Lung (tissue), 13 donors: ENCODE measurements around the gene CYP4X1. TPM values are rescaled to one million over a fixed set of nuclear protein-coding genes. Genes with fewer than 3 reads are reported as not detected.
"Not testable (repeated sequence)": the region's sequence is repeated elsewhere in the genome, so short reads cannot be mapped to it uniquely, and the experiment has no call there.

ENCODE experiments used
- ATAC-seq: fragments of 200-7000 bp; cut with Tn5 transposase; one replicate; pipeline ENCODE4 v1.9.1; 2020; ENCODE audit warnings: moderate number of reproducible peaks; ENCODE audit not compliant: insufficient read depth, low FRiP score
- DNase-seq, 3 donors: peaks; one replicate each; pipeline ENCODE4 v3.0.0-alpha.2; 2013 to 2017
- H3K27ac ChIP-seq, 2 donors: one replicate each; pipeline ENCODE4 v1.5.1; 2013; ENCODE audit warnings: mild to moderate bottlenecking in 2 of 2, moderate library complexity in 2 of 2, control low read depth in 1 of 2, inconsistent platforms in 1 of 2, low read depth in 1 of 2, low read length in 1 of 2
- H3K27me3 ChIP-seq, 3 donors: one replicate each; pipeline ENCODE4 v1.5.1; 2013; ENCODE audit warnings: low read length in 2 of 3; ENCODE audit not compliant: control insufficient read depth in 3 of 3, insufficient read depth in 3 of 3
- H3K36me3 ChIP-seq, 4 donors: one replicate each; pipeline ENCODE4 v1.5.1; 2013; ENCODE audit warnings: low read length in 4 of 4, mild to moderate bottlenecking in 1 of 4, moderate library complexity in 1 of 4; ENCODE audit not compliant: control insufficient read depth in 4 of 4, insufficient read depth in 4 of 4
- H3K4me1 ChIP-seq, 5 donors: one replicate each; pipeline ENCODE4 v1.5.1; 2013; ENCODE audit warnings: low read length in 5 of 5, mild to moderate bottlenecking in 2 of 5, moderate library complexity in 1 of 5; ENCODE audit not compliant: control insufficient read depth in 5 of 5, insufficient read depth in 5 of 5
- H3K4me3 ChIP-seq: one replicate; pipeline ENCODE4 v1.5.1; 2013; ENCODE audit warnings: mild to moderate bottlenecking, control low read depth, moderate library complexity
- H3K9ac ChIP-seq, 2 donors: one replicate each; pipeline ENCODE4 v1.5.1; 2013; ENCODE audit warnings: low read length in 2 of 2, control low read depth in 1 of 2; ENCODE audit not compliant: insufficient read depth in 1 of 2
- H3K9me3 ChIP-seq, 4 donors: one replicate each; pipeline ENCODE4 v1.5.1; 2013; ENCODE audit warnings: low read length in 3 of 4, mild to moderate bottlenecking in 1 of 4, moderate library complexity in 1 of 4; ENCODE audit not compliant: control insufficient read depth in 4 of 4, insufficient read depth in 3 of 4
- CTCF ChIP-seq: IDR thresholded peaks from 2 replicates; pipeline ENCODE4 v1.5.1; 2012; ENCODE audit warnings: mild to moderate bottlenecking; ENCODE audit errors: control extremely low read depth, extremely low read depth
- WGBS, 2 donors: extraction: QIAGEN DNeasy Blood & Tissue Kit; methylation state at CpG; one replicate each; pipeline ENCODE4 v1.1.7; 2013; 5-methylcytosine and 5-hydroxymethylcytosine counted together
- polyA plus RNA-seq, 2 donors: library from polyadenylated mRNA; stranded (reverse); fragments of 200-250 nt; gene quantifications; one replicate each; pipeline ENCODE4 v1.2.1, GENCODE V29; 2013
- small RNA-seq: library from RNA; depleted of rRNA; stranded (forward); fragments of <200 nt; gene quantifications from one replicate; pipeline ENCODE3, GENCODE V24; 2014; ENCODE audit warnings: low replicate concordance
- total RNA-seq, 2 donors: library from RNA; depleted of rRNA in 1 of 2; stranded (reverse); fragments of >200 nt in 1 of 2; gene quantifications; one replicate each; pipeline ENCODE4 v1.2.1, GENCODE V29; 2014 to 2021
- donor health status: control.
- donor health status: control.
- donor health status: Bipolar disorder and iron deficiency.
- donor health status: healthy.
- donor health status: DM: yes; HTN: yes; CAD: no.

CYP4X1 gene
- total and polyA plus RNA-seq, 4 donors = 7.2 to 23.5 (median 16.7) TPM

GRCh38 chr1:47069509-47069908, 46.0 kb downstream of the CYP4X1 start:
- ATAC-seq, H3K27me3 ChIP-seq, H3K4me3 ChIP-seq, H3K9ac ChIP-seq, DNase-seq, H3K9me3 ChIP-seq, H3K27ac ChIP-seq, H3K36me3 ChIP-seq, H3K4me1 ChIP-seq: not testable (repeated sequence)

DNA sequence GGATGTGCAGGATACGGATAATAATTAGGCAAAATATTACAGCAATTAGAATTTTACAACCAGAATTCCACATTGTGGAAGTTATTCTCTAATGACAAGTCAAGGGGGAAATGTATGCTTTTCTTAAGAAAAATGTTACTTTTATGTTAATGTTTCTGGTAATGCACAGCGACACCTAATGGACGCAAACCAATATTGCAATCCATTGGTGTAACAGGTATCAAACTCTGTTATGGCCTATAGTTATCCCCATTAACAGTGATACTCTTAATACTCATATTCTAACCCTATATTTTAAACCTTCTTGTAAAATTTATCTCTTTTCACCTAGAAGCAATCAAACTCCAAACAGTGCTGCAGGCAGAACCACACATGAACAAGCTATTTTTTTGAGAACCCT, 65.9 kb downstream of the CYP4X1 start:
- H3K27ac ChIP-seq, H3K4me1 ChIP-seq, ATAC-seq, H3K9me3 ChIP-seq, H3K27me3 ChIP-seq, H3K4me3 ChIP-seq, H3K36me3 ChIP-seq, H3K9ac ChIP-seq: not testable (repeated sequence)
- WGBS, 2 donors = 1 to 6% methylated on average over 3 of the region's 3 CpGs
- DNase-seq = peak; percentile 17 to 32 (median 20)
- TF ChIP-seq CTCF = peak; percentile 17

- not testable (repeated sequence) for H3K36me3 ChIP-seq, H3K4me1 ChIP-seq, H3K4me3 ChIP-seq, H3K27me3 ChIP-seq, DNase-seq, H3K27ac ChIP-seq, H3K9ac ChIP-seq, H3K9me3 ChIP-seq, ATAC-seq
- 19 to 28% methylated on average over 3 of the region's 3 CpGs for WGBS, 2 donors
Measured at GRCh38 chr1:47091476-47091875, 68.0 kb downstream of the CYP4X1 start.

Small RNA genes within 50 kb of the gene (small RNA-seq; reads per million reads assigned to genes)
- gene CYP4A27P = not detected
- gene CYP4A43P = not detected
- not detected for gene CYP4A44P

Other genes starting within 250 kb of the CYP4X1 start
- gene CYP4B1, start 224.6 kb upstream of the CYP4X1 start, total RNA-seq = 100 to 1,000 TPM in 1 of 2 donors, 10 to 100 TPM in 1; 75.7 to 164 TPM
- gene CYP4B1, start 224.6 kb upstream of the CYP4X1 start, polyA plus RNA-seq = 100 to 1,000 TPM; 150 to 180 TPM
- not detected for gene CYP4A11, start 82.2 kb upstream of the CYP4X1 start, total RNA-seq
- under 1 TPM; 0.06 to 0.10 TPM for gene CYP4A11, start 82.2 kb upstream of the CYP4X1 start, polyA plus RNA-seq
- 1 to 10 TPM; 1.3 TPM for gene CYP4Z1, start 43.6 kb downstream of the CYP4X1 start, total RNA-seq
- 1 to 10 TPM in 1 of 2 donors, under 1 TPM in 1; 0.25 to 1.1 TPM for gene CYP4Z1, start 43.6 kb downstream of the CYP4X1 start, polyA plus RNA-seq
- gene CYP4A22, start 113.8 kb downstream of the CYP4X1 start, total RNA-seq = under 1 TPM; 0.14 to 0.18 TPM
- gene CYP4A22, start 113.8 kb downstream of the CYP4X1 start, polyA plus RNA-seq = under 1 TPM; 0.05 to 0.16 TPM
- gene PDZK1IP1, start 166.4 kb downstream of the CYP4X1 start, total RNA-seq = 10 to 100 TPM; 68.5 to 72.6 TPM
- 100 to 1,000 TPM in 1 of 2 donors, 10 to 100 TPM in 1; 44.8 to 324 TPM for gene PDZK1IP1, start 166.4 kb downstream of the CYP4X1 start, polyA plus RNA-seq
- gene TAL1, start 208.6 kb downstream of the CYP4X1 start, total RNA-seq = 1 to 10 TPM; 9.3 to 9.6 TPM
- gene TAL1, start 208.6 kb downstream of the CYP4X1 start, polyA plus RNA-seq = 1 to 10 TPM; 6.4 to 8.8 TPM